ENCODE measurements around the gene ATP5F1E.
"Not testable (repeated sequence)": the region's sequence is repeated elsewhere in the genome, so short reads cannot be mapped to it uniquely, and the experiment has no call there.

Gene ATP5F1E

DNA sequence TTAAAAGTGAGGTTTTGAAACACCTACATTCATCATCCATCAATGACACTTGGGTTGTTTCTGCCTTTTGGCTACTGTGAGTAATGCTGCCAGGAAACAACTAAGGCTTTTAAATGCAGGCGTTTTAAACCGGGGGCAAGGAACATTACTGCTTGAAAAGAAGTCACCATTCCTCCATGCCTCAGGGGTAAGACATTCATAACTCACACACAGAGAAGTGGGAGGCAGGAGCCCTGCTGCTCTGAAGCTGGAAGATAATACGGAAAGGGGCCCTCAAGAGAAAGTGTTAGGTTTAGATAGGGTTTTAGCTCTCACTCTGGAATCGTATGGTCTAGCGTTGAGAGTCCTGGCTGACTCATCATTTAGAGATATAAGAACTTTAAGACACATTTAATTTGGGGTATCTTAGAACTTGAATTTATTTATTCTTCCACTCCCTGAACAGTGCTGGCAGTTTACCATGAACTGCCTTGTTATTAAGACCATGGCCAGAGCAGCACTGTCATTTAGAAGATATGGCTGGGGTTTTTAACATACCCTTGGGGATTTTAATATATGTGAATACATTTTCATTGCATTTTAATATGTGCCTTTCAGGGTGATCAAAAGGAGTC, 11.1 kb downstream of the ATP5F1E start:
- no peak for DNase-seq (ENCODE audit: low read depth, low spot score)

DNA sequence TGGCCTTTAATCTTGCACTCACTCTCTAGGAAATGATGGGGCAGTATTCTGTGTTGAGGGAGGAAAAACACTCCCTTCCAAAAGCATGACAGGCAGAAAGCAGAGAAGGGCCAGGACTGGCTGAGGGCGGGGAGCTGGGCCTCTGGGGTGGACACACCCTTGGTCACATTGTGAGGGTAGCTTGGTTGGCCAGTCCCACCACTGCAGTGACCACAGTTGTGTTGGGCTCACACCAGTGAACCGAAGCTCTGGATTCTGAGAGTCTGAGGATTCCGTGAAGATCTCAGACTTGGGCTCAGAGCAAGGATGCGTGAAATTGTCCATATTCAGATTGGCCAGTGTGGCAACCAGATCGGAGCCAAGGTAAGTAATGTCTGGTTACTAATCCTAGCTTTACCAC, 12.9 kb downstream of the ATP5F1E start, which contains the start of gene TUBB1:
TUBB1 (plus strand) TSS at position 213 of the 400 bp plus-strand sequence; CDS start at position 307, 94 bp downstream.
- DNase-seq (ENCODE audit: low read depth, low spot score) = no peak

DNA sequence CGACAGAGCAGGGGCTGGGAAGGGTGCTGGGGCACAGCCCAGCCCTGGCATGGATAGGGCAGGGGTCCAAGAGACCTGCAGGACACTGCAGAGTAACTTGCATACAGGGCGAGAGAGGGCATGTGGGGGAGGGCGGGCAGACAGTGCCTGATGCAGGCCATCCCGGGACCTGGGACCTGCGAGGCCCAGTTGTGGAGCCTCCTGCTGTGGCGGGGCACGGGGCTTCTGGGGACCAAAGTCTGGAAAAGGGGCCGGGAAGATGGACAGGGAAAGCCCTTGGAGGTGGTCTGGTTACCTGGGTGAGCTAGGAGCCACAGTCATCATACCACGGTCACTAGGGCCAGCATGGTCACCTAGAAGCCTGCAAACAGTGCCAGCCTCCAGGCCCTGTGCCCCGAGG, 13.3 kb downstream of the ATP5F1E start:
- DNase-seq (ENCODE audit: low read depth, low spot score) = no peak

DNA sequence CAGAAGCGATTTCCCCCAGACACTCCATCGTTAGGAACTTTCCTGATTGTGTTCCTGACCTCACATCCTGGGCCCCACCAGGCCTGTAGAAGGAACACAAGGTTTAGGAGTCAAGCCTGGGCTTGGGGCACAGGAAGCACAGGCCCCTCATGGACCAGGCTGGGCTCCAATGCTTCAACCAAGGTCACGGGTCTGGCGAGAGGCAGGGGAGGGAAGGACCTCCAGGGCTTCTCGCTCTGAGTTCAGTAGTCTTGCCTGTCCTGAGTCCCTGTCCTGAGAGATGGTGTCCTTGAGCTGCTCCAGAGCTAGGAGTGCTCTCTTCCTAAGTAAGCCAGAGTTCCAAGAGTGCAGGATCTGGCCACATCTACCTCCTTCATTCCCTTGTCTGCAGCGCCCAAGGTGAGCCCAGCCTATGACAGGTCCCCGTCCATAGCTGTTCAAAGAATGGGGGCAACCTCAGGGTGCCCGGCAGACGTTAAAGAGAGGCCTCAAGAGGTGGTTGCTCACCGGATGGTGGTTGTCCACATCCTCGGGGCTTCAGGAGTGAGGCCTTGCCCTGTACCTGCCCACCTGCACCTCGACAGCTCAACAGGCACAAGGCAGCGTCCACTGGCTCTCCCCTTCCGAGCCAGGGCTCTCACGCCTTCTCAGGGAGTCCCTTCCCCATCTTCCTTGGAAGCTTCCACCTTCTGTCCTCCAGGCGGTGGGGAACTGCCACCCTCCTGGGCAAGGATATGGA, 14.5 kb downstream of the ATP5F1E start:
- DNase-seq (ENCODE audit: low read depth, low spot score) = no peak

DNA sequence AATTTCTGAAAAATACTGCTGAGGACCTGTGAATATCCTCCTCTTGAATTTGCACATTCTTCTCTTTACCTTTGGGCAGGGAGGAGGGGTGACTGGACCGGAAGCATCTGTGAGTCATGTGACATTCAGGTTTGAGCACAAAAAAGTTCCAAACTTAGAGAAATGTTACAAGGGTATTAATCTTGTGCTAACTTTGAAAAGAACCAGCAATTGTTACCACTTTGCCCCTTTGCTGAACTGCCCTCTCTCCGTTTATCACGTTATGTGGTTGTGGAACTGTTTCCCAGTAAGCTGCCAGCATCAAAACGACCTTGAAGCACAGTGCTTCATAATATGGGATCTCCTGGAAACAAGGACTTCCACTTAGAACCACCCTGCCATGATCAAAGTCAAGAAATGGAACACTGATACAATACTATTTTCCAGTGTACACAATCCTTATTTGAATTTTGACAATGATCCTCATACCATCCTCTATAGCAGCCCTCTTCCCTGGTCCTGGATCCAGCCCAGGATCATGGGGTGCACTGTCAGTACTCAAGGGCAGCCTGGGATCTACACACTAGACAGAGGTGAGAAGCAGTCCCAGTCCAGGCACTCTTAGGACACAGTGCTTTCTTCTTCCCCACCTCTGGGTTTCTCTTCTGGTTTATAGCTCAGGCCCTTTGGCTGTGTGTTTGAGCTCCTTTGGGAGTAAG, 15.2 kb downstream of the ATP5F1E start:
- DNase-seq (ENCODE audit: low read depth, low spot score) = no peak

DNA sequence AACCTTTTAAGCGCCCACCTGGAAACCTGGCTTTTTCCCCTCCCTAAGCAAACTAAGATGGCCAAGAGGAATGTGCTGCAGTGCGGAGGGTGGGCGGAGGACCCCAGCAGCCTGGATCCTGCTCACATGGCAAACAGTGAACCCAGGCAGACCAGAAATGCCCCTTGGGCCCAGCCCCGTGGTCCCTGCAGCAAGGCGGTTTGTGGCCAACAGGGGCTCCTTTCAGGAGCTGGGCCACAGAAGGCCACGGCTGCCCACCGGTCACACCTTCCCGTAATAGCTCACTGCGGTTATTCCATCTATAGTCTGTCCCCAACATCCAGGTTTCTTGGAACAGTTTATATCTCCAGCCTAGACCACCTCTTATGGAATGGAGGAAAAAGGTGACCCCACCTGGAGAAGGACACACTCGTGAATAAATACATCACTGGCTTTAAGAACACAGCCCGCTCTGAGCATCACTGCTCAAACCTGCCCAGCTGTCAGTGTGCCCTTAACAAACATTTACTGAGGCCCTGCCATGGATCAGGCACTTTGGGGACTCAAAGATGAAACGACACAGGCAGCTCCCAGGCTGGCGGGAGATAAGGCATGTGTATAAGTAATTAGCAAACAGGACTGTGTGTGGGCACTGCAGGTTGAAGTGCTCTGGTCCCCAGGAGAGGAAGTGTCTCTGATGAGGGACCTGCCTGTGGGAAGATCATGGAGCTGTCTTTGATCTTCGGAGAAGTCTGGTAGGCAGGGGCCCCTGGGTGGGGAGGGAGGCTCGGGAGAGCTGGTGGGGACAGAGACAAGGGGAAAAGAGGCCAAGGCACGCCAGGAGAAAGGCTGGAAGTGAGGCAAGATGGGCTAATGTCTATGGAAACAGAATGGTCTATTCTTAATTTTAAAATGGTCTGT, 16.1 kb downstream of the ATP5F1E start:
- DNase-seq (ENCODE audit: low read depth, low spot score) = no peak

DNA sequence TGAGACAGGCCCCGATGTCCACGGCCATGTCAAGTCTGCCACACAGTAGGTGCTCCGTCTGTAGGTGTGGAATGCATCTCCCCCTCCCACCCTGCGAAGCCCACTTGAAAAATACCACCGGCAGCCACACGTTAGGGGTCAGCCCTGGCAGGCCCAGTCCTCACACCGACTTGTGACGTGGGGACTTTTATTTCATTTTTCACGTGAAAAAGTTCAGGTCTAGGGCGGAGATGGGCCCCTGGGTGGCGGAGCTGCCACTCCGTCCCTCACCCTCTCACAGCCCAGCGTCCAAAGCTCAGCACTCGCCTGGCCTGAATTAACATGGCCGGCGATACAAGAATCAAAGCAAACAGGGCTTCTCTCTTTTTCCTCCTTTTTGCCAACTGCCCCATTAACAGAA, 16.7 kb downstream of the ATP5F1E start:
- no peak for DNase-seq (ENCODE audit: low read depth, low spot score)

DNA sequence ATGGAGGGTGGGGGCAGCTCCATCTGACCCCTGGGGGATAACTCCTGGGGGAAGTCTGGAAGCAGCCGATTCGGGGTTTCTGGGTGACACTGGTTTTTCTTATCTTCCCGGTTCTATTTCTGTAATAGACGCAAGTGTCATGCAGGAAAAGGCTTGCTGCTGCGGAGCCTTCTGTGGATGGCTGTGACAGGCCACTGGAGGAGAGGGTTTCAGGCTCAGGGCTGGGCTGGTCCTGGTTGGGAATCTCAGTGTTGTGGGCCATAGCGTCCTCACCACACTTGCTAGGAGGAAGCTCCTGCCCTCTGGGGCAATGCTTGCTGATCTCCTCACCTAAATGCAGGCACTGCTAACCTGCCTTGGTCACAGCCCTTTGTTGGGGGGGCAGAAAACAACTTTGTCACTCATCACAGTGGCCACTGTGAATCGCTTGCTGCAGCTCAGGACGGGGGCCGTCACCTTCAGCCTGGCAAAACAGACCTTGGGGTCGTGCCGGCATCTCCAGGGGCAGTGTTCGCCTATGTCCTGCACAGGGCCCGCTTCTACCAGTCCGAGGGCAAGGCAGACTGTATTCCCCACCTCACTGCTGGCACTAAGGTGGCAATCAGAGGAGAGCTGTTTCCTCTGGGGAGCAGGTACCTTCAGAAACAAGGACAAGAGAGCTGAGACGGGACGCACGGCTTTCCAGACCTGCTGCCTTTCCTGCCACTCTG, 17.3 kb downstream of the ATP5F1E start:
- DNase-seq (ENCODE audit: low read depth, low spot score) = no peak

DNA sequence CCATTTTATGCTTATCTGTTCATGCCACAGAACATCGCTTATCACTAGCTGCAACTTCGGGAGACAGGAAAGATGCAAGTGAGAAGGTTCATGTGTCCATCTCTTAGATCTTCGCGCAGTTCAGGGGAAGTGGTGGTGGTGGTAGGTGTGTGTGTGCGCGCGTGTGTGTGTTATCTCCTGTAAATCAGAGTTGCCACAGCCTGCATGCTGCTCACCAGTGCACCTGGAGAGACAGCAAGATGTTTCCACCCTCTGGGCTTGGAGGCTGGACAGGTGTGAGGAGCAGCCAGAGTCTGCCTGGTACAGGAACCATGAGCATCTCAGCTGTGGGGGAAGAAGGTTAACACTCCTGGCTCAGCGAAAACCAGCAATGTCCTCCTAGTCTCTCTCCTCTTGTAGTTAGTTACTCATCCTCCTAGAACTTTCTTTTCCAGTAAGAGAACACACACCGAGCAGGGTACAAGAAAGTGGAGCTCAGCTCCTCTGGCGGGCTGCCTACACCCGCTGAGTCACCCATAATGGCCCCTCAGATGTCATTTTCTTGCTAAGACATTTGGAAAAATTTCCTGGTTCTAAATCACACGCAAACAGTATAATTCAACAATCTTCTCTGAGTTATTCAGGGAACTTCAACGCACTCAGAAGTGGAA, 18.1 kb downstream of the ATP5F1E start:
- no peak for DNase-seq (ENCODE audit: low read depth, low spot score)

DNA sequence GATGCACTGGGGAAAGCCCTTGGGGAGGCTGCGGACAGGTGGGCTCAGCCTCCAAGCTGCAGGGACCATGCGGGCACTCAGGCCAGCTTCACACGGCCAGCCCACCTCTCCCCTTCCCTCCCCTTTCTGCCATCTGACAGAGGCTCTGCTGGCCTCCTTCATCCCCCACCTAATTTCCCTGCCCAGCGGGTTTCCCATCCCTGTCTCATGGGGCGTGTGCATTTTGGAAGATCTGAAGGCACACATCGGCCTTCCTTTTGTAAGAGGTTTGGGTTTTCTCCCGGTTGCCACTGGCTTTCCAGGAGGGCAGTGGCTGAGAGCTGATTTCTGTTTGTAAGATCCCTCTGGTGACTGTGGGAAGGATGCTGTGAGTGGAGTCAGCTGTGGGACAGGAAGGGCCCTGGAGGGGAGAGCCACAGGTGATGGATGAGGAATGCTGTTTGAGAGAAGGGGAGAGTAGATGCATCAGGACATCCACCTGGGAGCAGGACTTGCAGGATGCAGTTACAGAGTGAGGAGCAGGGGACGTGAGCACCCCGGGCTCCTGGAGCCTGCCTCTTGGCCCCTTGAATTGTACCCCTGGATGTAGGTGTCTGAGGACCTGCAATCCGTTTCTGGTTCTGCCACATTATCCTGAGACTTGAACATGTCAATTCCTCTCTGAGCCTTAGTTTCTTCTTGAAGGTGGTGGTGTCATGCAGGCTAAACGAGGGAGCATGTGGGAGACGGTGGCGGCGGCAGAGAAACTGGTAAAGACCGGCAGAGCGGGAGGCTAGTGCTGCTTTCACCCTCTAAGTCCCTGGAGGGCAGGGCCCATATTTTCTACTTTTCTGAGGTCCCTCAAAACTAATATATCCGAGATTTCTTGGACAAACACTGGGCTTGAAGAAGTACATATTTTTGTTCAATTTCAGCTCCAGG, 18.8 kb downstream of the ATP5F1E start:
- no peak for DNase-seq (ENCODE audit: low read depth, low spot score)

DNA sequence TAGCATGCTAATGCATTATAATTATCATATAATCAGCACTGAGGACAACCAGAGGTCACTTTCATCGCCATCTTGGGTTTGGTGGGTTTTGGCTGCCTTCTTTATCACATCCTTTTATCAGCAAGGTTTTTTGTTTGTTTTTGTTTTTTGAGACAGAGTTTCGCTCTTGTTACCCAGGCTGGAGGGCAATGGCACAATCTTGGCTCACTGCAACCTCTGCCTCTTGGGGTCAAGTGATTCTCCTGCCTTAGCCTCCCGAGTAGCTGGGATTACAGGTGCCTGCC, 20.3 kb downstream of the ATP5F1E start:
- not testable (repeated sequence) for DNase-seq (ENCODE audit: low read depth, low spot score)

DNA sequence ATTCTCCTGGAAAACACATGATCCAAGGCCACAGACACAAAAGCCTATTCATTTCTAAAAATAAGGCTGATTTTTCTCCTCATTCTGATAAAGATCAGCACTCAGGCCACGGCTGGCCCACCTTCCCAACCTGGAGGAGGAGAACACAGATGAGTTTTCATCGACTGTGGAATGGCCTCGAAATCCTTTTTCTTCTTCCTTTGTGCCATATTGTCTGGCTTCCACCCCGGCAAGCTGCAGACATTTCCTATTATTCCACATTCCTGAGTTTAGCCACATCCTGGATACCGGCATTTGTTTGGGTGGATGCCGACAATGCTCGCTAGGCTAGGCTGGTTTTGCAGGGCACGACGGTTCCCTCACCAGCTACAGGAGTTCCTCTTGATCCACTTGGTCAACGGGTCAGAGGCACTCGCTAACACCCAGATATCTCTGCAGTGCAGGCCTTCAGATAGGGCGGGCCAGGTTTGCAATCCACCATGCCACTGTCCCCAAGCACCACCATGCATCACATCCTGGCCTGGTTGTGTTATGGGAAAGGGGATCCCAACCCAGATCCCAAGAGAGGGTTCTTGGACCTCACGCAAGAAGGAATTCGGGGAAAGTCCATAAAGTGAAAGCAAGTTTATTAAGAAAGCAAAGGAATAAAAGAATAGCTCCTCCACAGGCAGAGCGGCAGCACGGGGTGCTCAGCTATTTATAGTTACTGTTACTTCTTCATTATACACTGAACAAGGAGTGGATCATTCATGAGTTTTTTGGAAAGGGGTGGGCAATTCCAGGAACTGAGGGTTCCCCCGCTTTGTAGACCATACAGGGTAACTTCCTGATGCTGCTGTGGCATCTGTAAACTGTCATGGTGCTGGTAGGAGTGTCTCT, 20.9 kb downstream of the ATP5F1E start:
- no peak for DNase-seq (ENCODE audit: low read depth, low spot score)

DNA sequence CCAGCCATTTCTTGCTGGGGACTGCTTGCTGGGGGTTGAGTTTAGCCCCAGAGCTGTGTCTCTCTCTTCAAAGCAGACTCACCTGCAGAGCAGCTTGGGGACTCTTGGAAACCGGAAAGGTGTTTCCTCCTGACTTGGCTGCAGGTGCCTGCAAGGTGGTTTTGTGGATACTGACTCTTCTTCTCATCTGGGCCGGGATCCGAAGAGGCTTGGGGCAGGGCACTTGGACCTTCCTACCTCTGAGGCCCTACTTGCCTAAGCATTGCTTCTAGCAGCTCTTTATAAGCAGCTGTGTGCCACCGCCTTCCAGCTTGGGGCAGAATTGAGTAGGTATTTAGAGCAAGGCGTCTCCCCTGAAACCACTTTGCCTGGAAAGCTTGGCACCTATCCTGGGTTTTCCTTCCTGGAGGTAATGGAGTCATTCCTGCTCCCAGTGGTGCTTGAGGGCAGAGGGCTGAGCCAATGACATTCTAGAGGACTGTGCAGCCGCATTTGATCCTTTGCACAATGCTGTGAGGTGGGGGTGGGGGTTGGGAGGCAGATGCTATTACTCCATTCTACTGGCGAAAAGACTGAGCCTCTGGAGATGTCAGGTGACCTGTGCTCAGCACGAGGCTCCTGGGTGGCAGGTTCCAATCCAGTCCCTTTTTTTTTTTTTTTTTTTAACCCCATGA, 21.7 kb downstream of the ATP5F1E start:
- DNase-seq (ENCODE audit: low read depth, low spot score) = no peak

DNA sequence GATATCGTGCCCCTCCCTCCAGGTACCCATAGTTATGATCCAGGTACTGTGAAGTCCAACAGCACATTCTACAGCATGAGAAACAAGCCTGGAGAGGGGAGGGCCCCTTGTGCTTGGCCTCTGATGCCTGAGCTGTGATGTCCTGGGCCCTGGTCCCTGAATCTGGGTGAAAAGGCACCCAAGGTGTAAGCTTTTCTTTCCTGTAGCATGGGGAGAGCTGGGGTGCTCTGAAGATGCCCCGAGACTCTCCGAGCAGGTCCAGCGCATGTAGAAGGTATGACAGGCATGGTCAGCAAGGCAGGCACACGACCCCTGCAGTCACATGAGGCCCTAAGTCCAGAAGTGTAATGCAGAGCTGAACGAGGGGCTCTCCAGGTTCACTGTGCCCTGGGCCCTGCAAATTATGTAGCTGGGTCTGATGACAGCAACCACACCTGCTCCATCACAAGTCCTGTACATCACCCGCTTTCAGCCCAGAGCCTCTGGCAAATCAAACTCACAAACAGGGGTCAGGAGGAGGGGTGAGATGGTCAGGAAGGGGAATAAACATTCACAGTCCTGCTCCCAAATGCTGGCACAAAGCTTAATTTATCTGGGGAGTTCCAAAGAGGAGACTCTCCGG, 23.3 kb downstream of the ATP5F1E start:
- DNase-seq (ENCODE audit: low read depth, low spot score) = no peak

DNA sequence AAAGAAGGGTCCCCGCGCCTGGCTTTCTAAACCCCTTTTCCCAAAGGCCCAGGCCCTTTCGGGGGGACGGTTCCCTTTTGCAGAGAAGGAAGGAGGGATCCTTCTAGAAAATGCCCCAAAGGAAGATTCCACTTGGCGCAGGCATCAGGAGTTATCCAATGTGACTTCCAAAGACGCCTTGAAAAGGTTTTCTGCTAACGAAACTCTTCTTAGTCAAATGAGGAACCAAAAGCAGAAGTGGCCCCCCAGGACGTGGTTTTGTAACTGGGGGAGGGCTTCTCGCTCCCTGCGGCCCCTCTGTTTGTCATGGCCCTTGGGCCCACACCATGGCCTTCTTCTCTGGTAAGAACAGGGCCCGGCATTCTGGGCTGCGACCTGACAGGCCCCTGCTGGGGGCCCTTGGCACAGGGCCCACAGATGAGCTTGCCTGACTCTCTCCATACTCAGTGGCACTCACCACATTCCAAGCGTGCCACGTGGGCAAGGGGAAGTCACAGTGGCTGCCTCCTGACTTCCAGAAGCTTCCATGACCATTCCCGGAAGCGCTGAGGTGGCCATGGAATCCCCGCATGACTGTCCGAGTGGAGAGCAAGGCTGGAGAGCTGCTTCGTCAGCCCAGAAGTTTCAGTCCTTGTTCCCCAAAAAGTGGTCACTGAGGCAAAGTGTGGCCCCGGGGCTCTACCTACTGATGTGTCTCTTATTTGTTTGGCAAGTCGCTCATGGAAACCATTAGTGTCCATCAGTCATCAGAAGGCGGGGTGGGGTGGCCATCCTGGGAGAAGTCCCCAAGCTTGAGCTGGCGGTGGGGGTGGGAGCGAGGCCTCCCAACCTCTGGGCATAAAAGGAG, 24.2 kb downstream of the ATP5F1E start:
- DNase-seq (ENCODE audit: low read depth, low spot score) = no peak

DNA sequence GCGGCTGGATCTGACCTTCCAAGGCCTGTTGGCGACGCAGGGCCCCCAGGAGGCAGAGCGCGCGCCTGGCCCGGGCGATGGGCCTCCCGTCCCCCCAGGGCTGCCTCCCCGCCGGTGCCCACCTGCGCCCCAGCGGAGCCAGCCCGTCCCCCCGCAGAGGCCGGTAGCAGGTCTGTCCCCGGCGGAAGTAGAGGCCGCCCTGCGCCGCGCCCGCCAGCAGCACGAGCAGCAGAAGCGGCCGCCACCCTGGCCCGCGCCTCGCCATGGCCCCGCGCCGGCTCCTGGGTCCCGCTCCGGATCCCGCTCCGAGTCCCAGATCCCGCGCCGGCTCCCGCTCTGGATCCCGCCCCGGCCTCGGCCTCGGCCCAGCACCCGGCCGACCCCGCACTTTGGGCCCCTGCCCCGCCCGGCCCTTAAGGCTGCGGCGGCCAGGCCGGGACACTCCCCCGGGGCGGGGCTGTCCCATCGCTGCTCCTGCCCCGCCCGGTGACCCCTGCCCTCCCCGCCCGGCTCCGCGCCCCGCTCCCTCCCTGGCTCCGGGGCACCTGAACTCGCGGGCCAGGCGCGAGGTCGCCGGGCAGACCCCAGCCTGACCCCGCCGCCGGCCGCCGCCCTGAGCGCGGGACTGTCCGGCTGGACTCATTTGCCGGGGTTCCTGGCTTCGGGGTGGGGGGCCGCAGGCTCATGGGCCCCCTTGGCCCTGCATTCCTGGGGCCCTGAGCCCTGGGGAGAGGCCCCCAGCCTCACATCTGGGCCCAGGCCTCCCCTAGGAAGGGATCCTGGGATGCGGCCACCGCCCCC, 25.1 kb downstream of the ATP5F1E start, which contains the start of gene CTSZ:
CTSZ (minus strand) TSS at position 391 of the 801 bp plus-strand sequence; CDS start at position 265, 126 bp downstream.
- no peak for DNase-seq (ENCODE audit: low read depth, low spot score)
